Transverse colon (tissue), 4 donors: ENCODE data around the gene ADIPOR2. TPM values are rescaled to one million over a fixed set of nuclear protein-coding genes. Genes with fewer than 3 reads are reported as not detected.

Experiments
- DNase-seq: peaks from one replicate; pipeline ENCODE4 v3.0.0-alpha.2; 2019
- H3K27ac ChIP-seq, 4 donors: fragments of 200-600 bp; sonication (generic); 2 replicates each; pipeline ENCODE4 v1.5.1; 2016 to 2018; ENCODE audit warnings: inconsistent platforms in 4 of 4
- H3K27me3 ChIP-seq: fragments of 200-600 bp; sonication (generic); 2 replicates; pipeline ENCODE4 v1.5.1; 2017; ENCODE audit warnings: inconsistent platforms
- H3K36me3 ChIP-seq, 4 donors: fragments of 200-600 bp; sonication (generic); 2 replicates each; pipeline ENCODE4 v1.5.1; 2017 to 2019; ENCODE audit warnings: inconsistent platforms in 4 of 4
- H3K4me1 ChIP-seq, 4 donors: fragments of 200-600 bp; sonication (generic); 2 replicates each; pipeline ENCODE4 v1.5.1; 2017 to 2020; ENCODE audit warnings: inconsistent platforms in 4 of 4
- H3K4me3 ChIP-seq, 4 donors: fragments of 200-600 bp; sonication (generic); 1 replicate in 1 of 4; 2 replicates in 3 of 4; pipeline versions ENCODE4 v1.5.1 to v1.6.1; 2017 to 2019; ENCODE audit warnings: inconsistent platforms in 4 of 4
- H3K9me3 ChIP-seq, 2 donors: fragments of 200-600 bp; sonication (generic); 2 replicates each; pipeline ENCODE4 v1.5.1; 2017 to 2019; ENCODE audit warnings: inconsistent platforms in 2 of 2
- EP300 ChIP-seq: sonication (generic); formaldehyde crosslinking; IDR thresholded peaks from one replicate; pipeline ENCODE4 v1.6.1; 2017; ENCODE audit warnings: antibody characterized with exemption, low read depth
- POLR2A ChIP-seq: fragments of 450-650 bp; IDR thresholded peaks from one replicate; pipeline ENCODE4 v1.6.1; 2016; ENCODE audit warnings: antibody characterized with exemption, mild to moderate bottlenecking, moderate library complexity
- POLR2AphosphoS5 ChIP-seq, 3 donors: sonication (generic); formaldehyde crosslinking; IDR thresholded peaks; one replicate each; pipeline ENCODE4 v1.6.1; 2016; ENCODE audit warnings: antibody characterized with exemption in 3 of 3
- WGBS, 2 donors: methylation state at CpG; one replicate each; pipeline ENCODE4 v1.1.5; 2018; ENCODE audit warnings: low coverage in 1 of 2; 5-methylcytosine and 5-hydroxymethylcytosine counted together
- in situ Hi-C, 4 donors: fragments of 200-750 bp; cut with MboI; loops; one replicate each; pipeline versions ENCODE4 v1.15.0 to v1.15.1; 2017; ENCODE audit warnings: low sequenced_read_pairs in 3 of 4, low pct_ligation_motif_present in 1 of 4, low pct_unique_long_range_greater_than_20kb in 1 of 4
- intact Hi-C: fragments of 100-400 bp; cut with DNase I; formaldehyde crosslinking; loops from one replicate; pipeline ENCODE4 v1.15.1; 2023; ENCODE audit warnings: low total_unique reads
- small RNA-seq, 4 donors: library from RNA; depleted of rRNA; stranded (forward); fragments of <200 nt; gene quantifications; one replicate each; pipeline ENCODE3, GENCODE V24; 2016
- total RNA-seq, 4 donors: library from RNA; depleted of rRNA; stranded (reverse); fragments of >200 nt; gene quantifications; one replicate each; pipeline ENCODE4 v1.1.0, GENCODE V29; 2016
- TF ChIP-seq, protein P1 (sequence below), 5 experiments: fragments of 200-600 bp in 3 of 5; fragments of 450-650 bp in 2 of 5; sonication (generic) in 3 of 5; IDR thresholded peaks; 1 replicate in 2 of 5; 2 replicates in 3 of 5; pipeline ENCODE4 v1.5.1; 2016 to 2017; ENCODE audit warnings: antibody characterized with exemption in 5 of 5, inconsistent platforms in 3 of 5, mild to moderate bottlenecking in 2 of 5, moderate library complexity in 1 of 5

The ADIPOR2 gene
- total RNA-seq, 4 donors from 2014 or later, result 27.9 to 74.2 (median 52.1) TPM

DNA sequence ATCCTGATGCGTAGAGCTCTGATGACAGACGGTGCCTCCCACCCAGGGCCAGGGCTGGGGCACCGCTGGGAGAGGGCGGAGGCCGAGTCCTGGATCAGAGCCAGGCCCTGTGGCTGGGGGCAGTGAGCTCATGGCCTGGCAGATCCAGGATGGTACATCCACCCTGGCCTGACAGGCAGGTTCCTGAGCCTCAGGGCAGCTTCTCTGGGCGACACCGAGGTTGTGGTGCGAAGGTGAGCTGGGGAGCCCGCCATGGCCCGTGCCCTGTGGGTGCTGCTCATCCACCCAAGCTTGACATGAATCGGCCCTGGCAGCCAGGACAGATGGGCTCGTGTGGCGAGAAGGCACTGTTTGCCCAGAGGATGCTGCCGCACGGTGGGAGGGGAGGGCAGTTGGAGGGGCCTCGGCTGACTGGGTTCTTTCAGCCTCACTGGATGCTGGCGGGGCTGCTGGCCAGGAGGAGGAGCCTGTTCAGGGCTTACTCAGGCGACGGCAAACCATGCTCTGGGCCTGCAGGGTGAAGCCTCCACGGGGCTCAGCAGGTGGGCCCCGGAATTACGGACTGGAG, 146.1 kb downstream of the ADIPOR2 start:
- H3K27ac ChIP-seq, result no peak overlapping the region
- no peak overlapping the region for H3K4me3 ChIP-seq
- TF ChIP-seq EP300, result no peak
- TF ChIP-seq POLR2A, result no peak
- TF ChIP-seq POLR2AphosphoS5 (IDR thresholded peaks at IDR 0.05), result no peak
- H3K36me3 ChIP-seq, result no peaks in the 10 kb centered on the region
- WGBS, 2 donors, result 65% methylated on average over 22 of the region's 22 CpGs; no CpG with 5 or more reads in 1 of the 2 donors
- no peaks in the 10 kb centered on the region for H3K9me3 ChIP-seq
- intact Hi-C loops (loop anchor here (10.0 kb wide), 1 partner anchor 68 kb away; no protein-coding TSS in a partner anchor), in situ Hi-C loops (no loop called here)
- peaks cover 9% of the 10 kb centered on the region for H3K27me3 ChIP-seq
- no peak for DNase-seq
- H3K4me1 ChIP-seq, result no peaks in the 10 kb centered on the region

DNA sequence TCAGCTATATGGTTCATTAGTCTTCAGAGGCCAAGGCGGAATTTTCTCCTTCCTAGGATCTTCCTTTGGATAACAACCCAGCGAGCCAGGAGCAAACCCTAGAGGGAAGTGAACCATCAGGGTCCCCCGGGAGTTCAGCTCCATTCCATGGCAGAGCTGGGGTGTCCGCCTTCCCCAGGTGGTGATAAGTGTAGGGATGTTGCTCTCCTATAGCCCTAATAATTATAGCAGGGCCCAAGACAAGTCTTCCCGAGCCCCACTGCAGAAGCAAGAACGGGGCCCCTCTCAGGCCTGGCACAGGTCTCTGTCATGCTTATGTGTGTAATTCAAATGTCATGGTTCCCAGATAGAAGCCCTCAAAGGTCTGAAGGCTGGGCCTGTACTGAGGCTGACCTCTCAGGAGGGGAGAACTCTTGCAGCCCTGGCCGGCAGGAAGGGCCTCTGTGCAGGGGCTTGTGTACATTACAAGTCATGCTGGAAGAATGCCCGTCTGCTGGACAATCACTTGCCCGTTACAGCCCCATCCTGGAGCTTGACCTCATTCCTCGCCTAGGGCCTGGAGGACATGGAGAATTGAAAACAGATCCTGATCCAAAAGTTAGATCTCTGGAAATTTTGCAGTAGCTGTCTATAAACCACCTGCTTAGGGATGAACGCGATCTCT, 146.8 kb downstream of the ADIPOR2 start:
- WGBS, 2 donors, result 82% methylated on average over 12 of the region's 12 CpGs; no CpG with 5 or more reads in 1 of the 2 donors
- in situ Hi-C loops, result no loop called here

More for the DNA sequence above, 146.8 kb downstream of the ADIPOR2 start:
- Histone ChIP-seq H3K4me3 (no peak overlapping the region), H3K27me3 (peaks cover 4% of the 10 kb centered on the region), H3K36me3 (no peaks in the 10 kb centered on the region), H3K9me3 (no peaks in the 10 kb centered on the region), H3K27ac (no peak overlapping the region), H3K4me1 (no peaks in the 10 kb centered on the region)
- intact Hi-C loops, result loop anchor here (10.0 kb wide), 1 partner anchor 67 kb away; no protein-coding TSS in a partner anchor
- TF ChIP-seq, protein P1, sequence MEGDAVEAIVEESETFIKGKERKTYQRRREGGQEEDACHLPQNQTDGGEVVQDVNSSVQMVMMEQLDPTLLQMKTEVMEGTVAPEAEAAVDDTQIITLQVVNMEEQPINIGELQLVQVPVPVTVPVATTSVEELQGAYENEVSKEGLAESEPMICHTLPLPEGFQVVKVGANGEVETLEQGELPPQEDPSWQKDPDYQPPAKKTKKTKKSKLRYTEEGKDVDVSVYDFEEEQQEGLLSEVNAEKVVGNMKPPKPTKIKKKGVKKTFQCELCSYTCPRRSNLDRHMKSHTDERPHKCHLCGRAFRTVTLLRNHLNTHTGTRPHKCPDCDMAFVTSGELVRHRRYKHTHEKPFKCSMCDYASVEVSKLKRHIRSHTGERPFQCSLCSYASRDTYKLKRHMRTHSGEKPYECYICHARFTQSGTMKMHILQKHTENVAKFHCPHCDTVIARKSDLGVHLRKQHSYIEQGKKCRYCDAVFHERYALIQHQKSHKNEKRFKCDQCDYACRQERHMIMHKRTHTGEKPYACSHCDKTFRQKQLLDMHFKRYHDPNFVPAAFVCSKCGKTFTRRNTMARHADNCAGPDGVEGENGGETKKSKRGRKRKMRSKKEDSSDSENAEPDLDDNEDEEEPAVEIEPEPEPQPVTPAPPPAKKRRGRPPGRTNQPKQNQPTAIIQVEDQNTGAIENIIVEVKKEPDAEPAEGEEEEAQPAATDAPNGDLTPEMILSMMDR (IDR thresholded peaks at IDR 0.05), result no peak
- no peak for TF ChIP-seq POLR2AphosphoS5 (IDR thresholded peaks at IDR 0.05)
- TF ChIP-seq EP300, result no peak
- no peak for DNase-seq

Small RNA genes within 50 kb of the gene (small RNA-seq; reads per million reads assigned to genes)
- 0 reads per million in 4 donors for gene MIR3649

Other genes starting within 250 kb of the ADIPOR2 start
- 10 to 100 TPM; 15.5 to 44.4 (median 28.0) TPM for gene FBXL14, start 96.5 kb upstream of the ADIPOR2 start, total RNA-seq
- 1 to 10 TPM in 2 of 4 donors, under 1 TPM in 1, not detected in 1; 0.80 to 3.5 (median 3.5) TPM for gene WNT5B, start 61.8 kb upstream of the ADIPOR2 start, total RNA-seq
- gene LRTM2, start 129.5 kb downstream of the ADIPOR2 start, total RNA-seq, result not detected
- gene CACNA2D4, start 227.6 kb downstream of the ADIPOR2 start, total RNA-seq, result 10 to 100 TPM in 1 of 4 donors, 1 to 10 TPM in 2, not detected in 1; 6.5 to 22.8 (median 7.2) TPM